GM23338 (cell line): ENCODE data around the gene TAT. TPM values are rescaled to one million over a fixed set of nuclear protein-coding genes. Genes with fewer than 3 reads are reported as not detected.

ENCODE experiments used
- ATAC-seq: fragments of 200-7000 bp; cut with Tn5 transposase; 3 replicates; pipeline ENCODE4 v1.9.1; 2020
- DNase-seq: peaks from one replicate; pipeline ENCODE4 v3.0.0-alpha.2; 2015; ENCODE audit warnings: low spot score
- H2AFZ ChIP-seq: fragments of 200-600 bp; sonication (generic); 2 replicates; pipeline ENCODE4 v1.8.0; 2016; ENCODE audit warnings: antibody characterized with exemption, mild to moderate bottlenecking, moderate library complexity
- H3F3A ChIP-seq: fragments of 200-600 bp; sonication (generic); replicated peaks from 2 replicates; pipeline ENCODE4 v1.8.0; 2017; ENCODE audit warnings: antibody characterized with exemption, mixed run types, low read depth
- H3K27ac ChIP-seq: fragments of 200-600 bp; sonication (generic); 2 replicates; pipeline ENCODE4 v1.6.1; 2016; ENCODE audit warnings: low read depth
- H3K27me3 ChIP-seq: fragments of 200-600 bp; sonication (generic); 2 replicates; pipeline ENCODE4 v1.8.0; 2016; ENCODE audit warnings: mild to moderate bottlenecking, mixed run types, moderate library complexity; ENCODE audit not compliant: insufficient read depth
- H3K36me3 ChIP-seq: fragments of 200-600 bp; sonication (generic); 2 replicates; pipeline ENCODE4 v1.8.0; 2016; ENCODE audit warnings: mild to moderate bottlenecking; ENCODE audit not compliant: insufficient read depth
- H3K4me1 ChIP-seq: fragments of 200-600 bp; sonication (generic); 2 replicates; pipeline ENCODE4 v1.8.0; 2016; ENCODE audit warnings: mild to moderate bottlenecking, moderate library complexity; ENCODE audit not compliant: insufficient read depth
- H3K4me2 ChIP-seq: fragments of 200-600 bp; sonication (generic); 2 replicates; pipeline ENCODE4 v1.7.1; 2017; ENCODE audit warnings: mixed run types
- H3K4me3 ChIP-seq: fragments of 200-600 bp; sonication (generic); 2 replicates; pipeline ENCODE4 v1.6.1; 2016; ENCODE audit warnings: mixed run types
- H3K79me2 ChIP-seq: fragments of 200-600 bp; sonication (generic); replicated peaks from 2 replicates; pipeline ENCODE4 v1.8.0; 2017; ENCODE audit warnings: mild to moderate bottlenecking; ENCODE audit not compliant: insufficient read depth
- H3K9me2 ChIP-seq: fragments of 200-600 bp; sonication (generic); 2 replicates; pipeline ENCODE4 v1.8.0; 2017; ENCODE audit not compliant: insufficient read depth
- H4K20me1 ChIP-seq: fragments of 200-600 bp; sonication (generic); replicated peaks from 2 replicates; pipeline ENCODE4 v1.8.0; 2017; ENCODE audit warnings: mild to moderate bottlenecking; ENCODE audit not compliant: insufficient read depth
- H3K27ac Mint-ChIP-seq: 2 replicates; pipeline ENCODE4 v1.8.0; 2020; ENCODE audit warnings: inconsistent platforms, mild to moderate bottlenecking, moderate library complexity, mixed read lengths
- H3K27me3 Mint-ChIP-seq: 3 replicates; pipeline ENCODE4 v1.8.0; 2022; ENCODE audit warnings: low read depth, mild to moderate bottlenecking, moderate library complexity, mixed read lengths, inconsistent platforms; ENCODE audit not compliant: insufficient read depth, poor library complexity
- H3K36me3 Mint-ChIP-seq: 3 replicates; pipeline ENCODE4 v1.8.0; 2021; ENCODE audit warnings: low read depth, mild to moderate bottlenecking, inconsistent platforms, moderate library complexity, mixed read lengths
- H3K4me1 Mint-ChIP-seq: 3 replicates; pipeline ENCODE4 v1.8.0; 2020; ENCODE audit warnings: mild to moderate bottlenecking, inconsistent platforms, mixed read lengths
- H3K4me3 Mint-ChIP-seq: 3 replicates; pipeline ENCODE4 v1.8.0; 2021; ENCODE audit warnings: moderate library complexity, mild to moderate bottlenecking, inconsistent platforms, mixed read lengths
- H3K9me3 Mint-ChIP-seq: 3 replicates; pipeline ENCODE4 v1.8.0; 2020; ENCODE audit warnings: moderate library complexity, mild to moderate bottlenecking, inconsistent platforms, mixed read lengths
- CREB1 ChIP-seq: fragments of 250-450 bp; sonication (Bioruptor Pico); IDR thresholded peaks from 2 replicates; pipeline ENCODE4 v1.5.0; 2020; ENCODE audit warnings: low read depth, mild to moderate bottlenecking, moderate library complexity
- CTCF ChIP-seq, 2 experiments: fragments of 200-600 bp in 1 of 2; sonication (generic) in 1 of 2; conservative IDR thresholded peaks; 2 replicates each; pipeline versions ENCODE4 v1.5.1 to v1.6.1; 2016 to 2017; ENCODE audit warnings: antibody characterized with exemption in 2 of 2, low read depth in 2 of 2, mild to moderate bottlenecking in 2 of 2, moderate library complexity in 1 of 2
- ETS1 ChIP-seq: IDR thresholded peaks from 2 replicates; pipeline ENCODE4 v1.6.1; 2016; ENCODE audit warnings: antibody characterized with exemption
- EZH2phosphoT487 ChIP-seq: fragments of 200-600 bp; sonication (generic); IDR thresholded peaks from one replicate; pipeline ENCODE4 v1.8.1; 2018; ENCODE audit warnings: antibody characterized with exemption; ENCODE audit not compliant: unreplicated experiment
- JUNB ChIP-seq: IDR thresholded peaks from one replicate; pipeline ENCODE4 v1.6.1; 2016; ENCODE audit warnings: antibody characterized with exemption; ENCODE audit not compliant: unreplicated experiment
- NANOG ChIP-seq: IDR thresholded peaks from 2 replicates; pipeline ENCODE4 v1.6.1; 2016; ENCODE audit warnings: antibody characterized with exemption, borderline replicate concordance
- POLR2AphosphoS5 ChIP-seq: IDR thresholded peaks from 2 replicates; pipeline ENCODE4 v1.6.1; 2016; ENCODE audit warnings: antibody characterized with exemption, low read depth
- REST ChIP-seq: IDR thresholded peaks from one replicate; pipeline ENCODE4 v1.6.1; 2018; ENCODE audit warnings: antibody characterized with exemption; ENCODE audit not compliant: unreplicated experiment
- STAT1 ChIP-seq: IDR thresholded peaks from one replicate; pipeline ENCODE4 v1.6.1; 2016; ENCODE audit warnings: antibody characterized with exemption; ENCODE audit not compliant: unreplicated experiment
- ZNF114 ChIP-seq: fragments of 250-450 bp; sonication (Bioruptor Pico); IDR thresholded peaks from 2 replicates; pipeline ENCODE4 v1.5.0; 2020; ENCODE audit warnings: mild to moderate bottlenecking, moderate library complexity
- ZNF331 ChIP-seq: fragments of 250-450 bp; sonication (Bioruptor Pico); IDR thresholded peaks from 2 replicates; pipeline ENCODE4 v1.5.0; 2020; ENCODE audit warnings: low read depth, mild to moderate bottlenecking, moderate library complexity
- ZNF462 ChIP-seq: fragments of 250-450 bp; sonication (Bioruptor Pico); IDR thresholded peaks from 2 replicates; pipeline ENCODE4 v1.5.0; 2020; ENCODE audit warnings: mild to moderate bottlenecking, moderate library complexity
- polyA plus RNA-seq: library from polyadenylated mRNA; unstranded; fragments of >200 nt; fragmentation: Nextera tagmentation; extraction: Ambion mirVana; gene quantifications from 2 replicates; pipeline ENCODE4 v1.2.1, GENCODE V29; 2016
- total RNA-seq: library from RNA; depleted of rRNA; stranded (reverse); fragments of >200 nt; shearing (Covaris generic); gene quantifications from 2 replicates; pipeline ENCODE4 v1.2.3, GENCODE V29; 2014

TAT gene
- total and polyA plus RNA-seq, 2 experiments from 2014 or later, result 0.05 TPM; not detected in 1

- TF ChIP-seq CTCF (conservative IDR thresholded peaks at IDR 0.05; ENCODE audit: low read depth in 2 of 2), result no peak
- TF ChIP-seq EZH2phosphoT487, result no peak
- no peak for TF ChIP-seq NANOG
- no peak for TF ChIP-seq STAT1
- TF ChIP-seq ZNF114, result no peak
Observed at GRCh38 chr16:71569621-71570020, 7.3 kb downstream of the TAT start (continued).

- no peaks in the 10 kb centered on the region for H3K9me3 Mint-ChIP-seq
- H3K27ac Mint-ChIP-seq, result no peak overlapping the region
- TF ChIP-seq NANOG, result no peak
- TF ChIP-seq POLR2AphosphoS5, result no peak
- no peak for TF ChIP-seq ETS1
- no peak for TF ChIP-seq REST
- TF ChIP-seq JUNB, result no peak
- TF ChIP-seq ZNF331 (CRISPR knock-in tag), result no peak
- no peak for TF ChIP-seq ZNF114
- TF ChIP-seq STAT1, result no peak
- no peak for TF ChIP-seq CREB1 (CRISPR knock-in tag)
- TF ChIP-seq ZNF462 (CRISPR knock-in tag), result no peak
- H3K79me2 ChIP-seq, result no peaks in the 10 kb centered on the region
- no peaks in the 10 kb centered on the region for H3K27me3 ChIP-seq
- peaks cover 11% of the 10 kb centered on the region for H3K4me1 Mint-ChIP-seq
- H3K36me3 Mint-ChIP-seq, result no peaks in the 10 kb centered on the region
- H3K4me2 ChIP-seq, result no peak overlapping the region
- no peak overlapping the region for H3K4me3 Mint-ChIP-seq
- peaks cover 9% of the 10 kb centered on the region for H3K27me3 Mint-ChIP-seq
- DNase-seq (no peak), ATAC-seq (no peak)
- no peaks in the 10 kb centered on the region for H4K20me1 ChIP-seq
- no peak overlapping the region for H3K4me3 ChIP-seq
- H3K27ac ChIP-seq, result no peak overlapping the region
- no peaks in the 10 kb centered on the region for H3K36me3 ChIP-seq
- no peaks in the 10 kb centered on the region for H3K4me1 ChIP-seq
- no peaks in the 10 kb centered on the region for H3F3A ChIP-seq
- H3K9me2 ChIP-seq, result no peaks in the 10 kb centered on the region
- no peak overlapping the region for H2AFZ ChIP-seq
Observed at GRCh38 chr16:71568551-71568950, 8.3 kb downstream of the TAT start.
